Activated naive CD4-positive, alpha-beta T cell treated with anti-CD3 and anti-CD28 coated beads, Interleukin-2, amount 10 ng/mL, durations not matched to agents 7 days and 5 days (primary cell): ENCODE results near the gene IBTK.
"Not testable (repeated sequence)": the region's sequence is repeated elsewhere in the genome, so short reads cannot be mapped to it uniquely, and the experiment has no call there.

Source experiments
- CTCF ChIA-PET: fragments of 350-600 bp; sonication (Branson Sonifier 250); formaldehyde crosslinking; loops from one replicate; lab custom pipeline; 2021; ENCODE audit warnings: antibody characterized with exemption; lab: Charles Lee
- DNase-seq: peaks from one replicate; pipeline ENCODE4 v3.0.0-alpha.2; 2020
- H3K27ac Mint-ChIP-seq: one replicate; pipeline ENCODE4 v1.8.0; 2021; ENCODE audit warnings: mild to moderate bottlenecking, moderate library complexity, mixed read lengths
- H3K27me3 Mint-ChIP-seq: one replicate; pipeline ENCODE4 v1.8.0; 2021; ENCODE audit warnings: mild to moderate bottlenecking, mixed read lengths
- H3K36me3 Mint-ChIP-seq: one replicate; pipeline ENCODE4 v1.8.0; 2021; ENCODE audit warnings: mixed read lengths
- H3K4me1 Mint-ChIP-seq: one replicate; pipeline ENCODE4 v1.8.0; 2021; ENCODE audit warnings: mixed read lengths
- H3K4me3 Mint-ChIP-seq: one replicate; pipeline ENCODE4 v1.8.0; 2021; ENCODE audit warnings: mild to moderate bottlenecking, moderate library complexity, mixed read lengths
- H3K9me3 Mint-ChIP-seq: one replicate; pipeline ENCODE4 v1.8.0; 2021; ENCODE audit warnings: mixed read lengths

IBTK gene

DNA sequence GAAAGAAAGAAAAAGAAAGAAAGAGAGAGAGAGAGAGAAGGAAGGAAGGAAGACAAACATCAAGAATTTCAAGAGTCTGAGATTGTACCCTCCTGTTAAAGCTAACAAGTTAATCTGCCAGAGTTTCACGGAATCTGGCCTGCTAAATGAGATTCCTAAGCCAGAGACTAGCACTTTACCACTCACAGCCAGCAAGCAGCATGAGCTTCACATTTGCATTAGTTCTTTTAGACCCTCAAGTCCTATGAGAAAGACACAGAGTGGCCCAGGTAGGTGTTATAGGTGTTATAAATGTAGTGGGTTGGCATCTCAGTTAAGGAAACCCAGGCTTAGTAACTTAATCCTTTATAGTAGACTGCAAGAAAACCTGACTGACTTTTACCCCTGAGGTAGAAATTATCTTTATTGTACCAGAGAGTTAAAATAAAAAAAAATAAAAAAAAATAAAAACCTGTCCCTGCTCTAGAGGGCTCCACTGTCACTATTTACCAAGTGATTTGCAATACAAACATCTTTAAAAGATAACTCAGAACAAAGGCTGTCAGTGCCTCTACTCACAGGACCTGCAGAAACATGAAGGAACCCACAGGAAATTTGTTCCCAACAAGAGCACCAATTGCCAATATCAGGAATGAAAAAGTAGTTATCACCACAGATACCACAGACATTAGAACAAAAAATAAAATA lies 9.7 kb upstream of the IBTK start:
- Mint-ChIP-seq H3K9me3 (no peaks in the 10 kb centered on the region), H3K4me1 (no peaks in the 10 kb centered on the region), H3K27me3 (peaks cover 7% of the 10 kb centered on the region), H3K4me3 (no peak overlapping the region), H3K27ac (no peak overlapping the region), H3K36me3 (no peaks in the 10 kb centered on the region)
- DNase-seq, result no peak
- CTCF ChIA-PET, result interaction anchor here (1.5 kb wide), 1 partner anchor 795 kb away, joined by 4 read pairs; no protein-coding TSS in a partner anchor

DNA sequence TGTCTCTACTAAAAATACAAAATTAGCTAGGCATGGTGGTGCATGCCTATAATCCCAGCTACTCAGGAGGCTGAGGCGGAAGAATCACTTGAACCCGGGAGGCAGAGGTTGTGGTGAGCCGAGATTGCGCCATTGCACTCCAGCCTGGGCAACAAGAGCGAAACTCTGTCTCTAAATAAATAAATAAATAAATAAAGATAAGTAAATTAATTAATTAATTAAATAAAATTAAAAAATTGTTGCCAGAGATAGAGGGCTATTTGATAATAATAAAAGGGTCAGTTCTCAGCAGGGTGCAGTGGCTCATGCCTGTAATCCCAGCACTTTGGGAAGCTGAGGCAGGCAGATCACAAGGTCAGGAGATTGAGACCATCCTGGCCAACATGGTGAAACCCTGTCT lies 7.2 kb upstream of the IBTK start:
- not testable (repeated sequence) for H3K27ac Mint-ChIP-seq, H3K4me3 Mint-ChIP-seq, DNase-seq, H3K36me3 Mint-ChIP-seq, H3K9me3 Mint-ChIP-seq, H3K27me3 Mint-ChIP-seq, H3K4me1 Mint-ChIP-seq
- CTCF ChIA-PET, result interaction anchor here (0.7 kb wide), 1 partner anchor 1260 kb away, joined by 3 read pairs; no protein-coding TSS in a partner anchor

DNA sequence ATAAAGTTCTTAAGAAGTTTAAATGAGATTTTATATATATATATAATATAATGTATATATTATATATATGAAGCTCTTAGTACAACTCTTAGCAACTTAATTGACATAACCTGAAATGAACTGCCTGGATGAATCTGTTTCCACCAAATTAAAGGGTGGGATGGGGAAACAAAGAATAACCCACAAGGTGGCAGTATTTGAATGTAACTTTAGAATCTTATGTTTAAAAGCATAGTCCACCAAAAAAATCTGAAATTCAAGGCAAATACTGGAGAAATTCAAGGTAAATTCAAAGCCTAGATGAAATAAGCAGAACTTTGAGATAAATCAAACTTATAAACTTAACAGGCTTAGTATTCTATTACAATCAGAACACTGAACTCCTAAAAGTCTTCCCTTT lies 4.4 kb upstream of the IBTK start:
- Mint-ChIP-seq H3K4me1 (peaks cover 11% of the 10 kb centered on the region), H3K9me3 (no peaks in the 10 kb centered on the region), H3K27ac (no peak overlapping the region), H3K4me3 (no peak overlapping the region), H3K27me3 (peaks cover 7% of the 10 kb centered on the region), H3K36me3 (no peaks in the 10 kb centered on the region)
- CTCF ChIA-PET, result interaction anchor here (0.9 to 2.0 kb wide), 4 partner anchors 22 to 814 kb away, joined by 3 to 7 read pairs (median 3); partner anchors contain the start of gene UBE3D
- DNase-seq, result no peak

DNA sequence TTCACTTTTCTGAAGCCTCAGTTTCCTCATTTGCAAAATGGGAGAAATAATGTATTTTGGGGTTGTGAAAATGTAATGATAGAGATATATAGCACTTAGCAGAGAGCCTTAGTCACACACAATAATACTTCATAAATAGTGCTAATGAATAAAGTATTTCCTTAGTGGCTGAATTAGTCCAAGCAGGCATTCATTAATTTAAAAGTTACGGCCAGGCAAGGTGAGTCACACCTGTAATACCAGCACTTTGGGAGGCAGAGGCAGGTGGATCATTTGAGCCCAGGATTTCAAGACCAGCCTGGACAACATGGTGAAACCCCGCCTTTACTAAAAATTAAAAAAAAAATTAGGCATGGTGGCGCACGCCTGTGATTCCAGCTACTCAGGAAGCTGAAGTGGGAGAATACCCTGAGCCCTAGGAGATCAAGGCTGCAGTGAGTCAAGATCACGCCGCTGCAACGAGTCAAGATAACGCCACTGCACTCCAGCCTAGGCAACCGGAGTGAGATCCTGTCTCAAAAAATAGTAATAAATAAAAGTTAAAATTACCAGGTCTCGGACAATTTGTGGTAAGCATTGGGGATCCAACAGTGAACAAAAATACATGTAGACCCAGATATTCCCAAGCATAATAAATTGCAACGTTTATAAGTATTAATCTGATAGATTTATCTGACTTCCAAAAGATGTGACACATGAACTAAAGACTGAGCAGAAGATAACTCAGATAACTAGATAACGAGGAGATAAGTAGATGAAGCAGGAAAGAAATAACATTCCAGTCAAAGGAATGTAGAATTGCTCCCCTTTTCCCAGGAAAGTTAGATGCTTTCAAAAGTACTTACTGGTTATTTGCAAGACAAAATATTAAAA lies 2.1 kb upstream of the IBTK start:
- no peak overlapping the region for H3K27ac Mint-ChIP-seq
- peaks cover 31% of the 10 kb centered on the region for H3K4me1 Mint-ChIP-seq
- peaks cover 4% of the 10 kb centered on the region for H3K27me3 Mint-ChIP-seq
- CTCF ChIA-PET, result interaction anchor here (1.0 to 2.1 kb wide), 3 partner anchors 816 to 1265 kb away, joined by 3 to 13 read pairs (median 3); partner anchors contain the start of genes DOP1A and UBE3D
- H3K9me3 Mint-ChIP-seq, result no peaks in the 10 kb centered on the region
- no peak for DNase-seq
- H3K36me3 Mint-ChIP-seq, result peaks cover 8% of the 10 kb centered on the region
- no peak overlapping the region for H3K4me3 Mint-ChIP-seq

DNA sequence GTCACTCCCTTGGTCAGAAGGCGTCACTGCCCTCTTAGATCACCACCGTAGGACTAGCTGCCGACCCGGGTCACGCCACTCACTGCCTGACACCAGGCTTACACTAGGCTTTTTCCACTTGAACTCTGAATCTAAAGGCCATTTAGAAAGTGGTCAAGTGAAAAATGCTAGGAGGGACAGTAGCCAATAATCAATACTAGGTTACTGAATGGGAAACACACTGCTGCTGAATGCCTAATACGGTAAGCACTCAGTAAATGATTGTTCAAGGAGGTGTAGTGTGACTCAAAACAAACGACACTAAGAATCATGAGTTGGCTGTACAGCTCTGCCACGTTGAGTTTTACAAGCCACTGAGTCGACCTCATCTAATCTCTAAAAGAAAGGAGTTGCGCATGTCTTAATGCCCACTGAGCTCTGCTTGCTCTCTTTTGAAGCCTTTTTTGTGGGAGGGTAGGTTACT lies 760 bp upstream of the IBTK start:
- no peak for DNase-seq
- H3K36me3 Mint-ChIP-seq, result peaks cover 14% of the 10 kb centered on the region
- CTCF ChIA-PET, result interaction anchor here (0.8 to 2.1 kb wide), 3 partner anchors 810 to 819 kb away, joined by 3 to 13 read pairs (median 3); partner anchors contain the start of genes DOP1A and UBE3D
- H3K27ac Mint-ChIP-seq, result peak overlapping the region; percentile 90
- peaks cover 38% of the 10 kb centered on the region for H3K4me1 Mint-ChIP-seq
- H3K9me3 Mint-ChIP-seq, result no peaks in the 10 kb centered on the region
- peak overlapping the region; percentile 92 for H3K4me3 Mint-ChIP-seq
- peaks cover 4% of the 10 kb centered on the region for H3K27me3 Mint-ChIP-seq

DNA sequence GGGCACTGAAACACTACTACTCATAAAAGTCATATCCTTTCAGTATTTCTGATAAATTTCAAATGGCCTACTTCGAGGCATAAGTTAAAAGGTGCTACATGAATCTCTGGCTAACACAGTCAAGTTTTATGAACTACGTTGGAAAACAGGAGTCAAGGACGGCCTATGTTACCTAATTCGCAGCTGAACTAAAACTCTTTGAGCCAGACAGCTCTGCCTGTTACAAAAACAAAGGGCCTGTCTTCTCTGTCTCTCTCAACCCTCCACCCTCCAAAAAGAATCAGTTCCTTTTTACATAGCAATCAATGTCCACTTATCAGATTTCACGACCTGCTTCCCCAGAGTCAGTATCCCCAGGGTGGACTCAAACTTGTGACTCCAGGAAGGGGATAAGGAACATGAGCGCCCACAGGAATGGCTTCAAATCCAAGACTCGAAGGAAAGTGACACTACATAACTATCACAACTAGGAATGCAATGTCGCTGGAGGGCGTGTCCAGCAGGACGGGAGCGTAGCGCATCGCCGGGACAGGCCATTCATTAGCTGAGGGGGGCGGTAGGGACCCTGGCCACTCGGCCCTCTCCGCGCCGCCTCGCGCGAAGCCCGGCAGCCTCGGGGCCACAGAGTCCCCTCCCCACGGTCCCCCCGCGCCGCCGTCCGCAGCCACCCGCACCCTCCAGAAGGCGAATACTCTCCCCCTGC lies 591 bp downstream of the IBTK start:
- no peak for DNase-seq
- H3K36me3 Mint-ChIP-seq, result peaks cover 17% of the 10 kb centered on the region

DNA sequence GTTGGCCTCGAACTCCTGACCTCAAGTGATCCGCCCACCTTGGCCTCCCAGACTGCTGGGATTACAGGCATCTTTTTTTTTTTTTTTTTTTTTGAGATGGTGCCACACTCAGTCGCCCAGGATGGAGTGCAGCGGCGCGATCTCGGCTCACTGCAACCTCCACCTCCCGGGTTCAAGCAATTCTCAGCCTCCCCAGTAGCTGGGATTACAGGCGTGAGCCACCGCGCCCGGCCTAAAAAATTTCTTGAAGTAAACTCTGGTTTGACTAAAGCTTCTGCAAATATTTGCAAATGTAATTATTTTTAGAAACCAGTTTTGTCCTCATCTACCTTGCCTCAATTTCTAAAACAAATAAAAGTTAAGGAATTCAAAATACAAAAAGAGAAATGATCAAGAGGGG lies 1.2 kb downstream of the IBTK start:
- no peak for DNase-seq
- no peaks in the 10 kb centered on the region for H3K9me3 Mint-ChIP-seq
- CTCF ChIA-PET, result interaction anchor here (0.5 kb wide), 1 partner anchor 814 kb away, joined by 3 read pairs; no protein-coding TSS in a partner anchor
- H3K4me1 Mint-ChIP-seq, result peaks cover 44% of the 10 kb centered on the region
- H3K27ac Mint-ChIP-seq, result peak overlapping the region; percentile 90
- H3K27me3 Mint-ChIP-seq, result peaks cover 4% of the 10 kb centered on the region
- peak overlapping the region; percentile 92 for H3K4me3 Mint-ChIP-seq
- H3K36me3 Mint-ChIP-seq, result peaks cover 21% of the 10 kb centered on the region

More for the DNA sequence above, 591 bp downstream of the IBTK start:
- Mint-ChIP-seq H3K4me3 (peak overlapping the region; percentile 92), H3K4me1 (peaks cover 41% of the 10 kb centered on the region), H3K27me3 (peaks cover 4% of the 10 kb centered on the region), H3K9me3 (no peaks in the 10 kb centered on the region), H3K27ac (peak overlapping the region; percentile 90)
- CTCF ChIA-PET, result interaction anchor here (1.0 kb wide), 1 partner anchor 15 kb away, joined by 4 read pairs; no protein-coding TSS in a partner anchor

DNA sequence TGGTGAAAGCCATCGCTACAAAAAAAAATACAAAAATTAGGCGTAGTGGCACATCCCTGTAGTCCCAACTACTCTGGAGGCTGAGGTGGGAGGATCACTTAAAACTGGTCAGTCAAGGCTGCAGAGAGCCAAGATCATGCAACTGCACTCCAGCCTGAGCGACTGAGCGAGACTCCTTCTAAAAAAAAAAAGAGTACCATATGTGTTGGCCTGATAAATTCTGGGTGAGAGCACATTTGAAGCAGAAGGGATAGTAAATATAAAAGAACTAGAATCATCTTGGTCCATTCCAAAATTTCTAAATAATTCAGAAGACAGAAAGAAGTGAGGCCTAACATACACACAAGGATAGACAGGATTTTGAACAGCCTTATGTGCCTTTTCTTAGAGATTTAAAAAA lies 2.2 kb downstream of the IBTK start:
- Mint-ChIP-seq H3K27ac (no peak overlapping the region), H3K4me1 (peaks cover 48% of the 10 kb centered on the region), H3K36me3 (peaks cover 26% of the 10 kb centered on the region), H3K9me3 (no peaks in the 10 kb centered on the region), H3K27me3 (peaks cover 4% of the 10 kb centered on the region), H3K4me3 (no peak overlapping the region)
- DNase-seq, result no peak
- CTCF ChIA-PET, result no interaction called here

DNA sequence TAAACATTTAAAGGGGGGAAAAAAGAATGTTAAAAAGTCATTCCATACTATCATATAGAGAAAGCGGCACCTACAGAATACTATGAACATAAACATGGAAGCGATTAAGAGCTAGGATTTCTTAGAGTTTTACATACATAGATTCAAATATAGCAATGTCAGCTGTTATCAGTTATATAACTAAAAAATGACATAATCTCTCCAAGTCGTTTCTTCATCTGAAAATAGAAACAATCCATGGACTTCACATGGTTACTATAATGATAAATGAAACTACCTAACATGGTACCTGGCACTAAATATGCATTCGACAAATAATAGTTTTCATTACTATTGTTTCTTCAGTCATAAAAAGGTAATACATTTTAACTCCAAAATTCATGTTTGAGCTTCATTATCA lies 3.7 kb downstream of the IBTK start:
- Mint-ChIP-seq H3K27ac (no peak overlapping the region), H3K9me3 (no peaks in the 10 kb centered on the region), H3K4me3 (no peak overlapping the region), H3K36me3 (peaks cover 26% of the 10 kb centered on the region), H3K4me1 (peaks cover 48% of the 10 kb centered on the region), H3K27me3 (peaks cover 4% of the 10 kb centered on the region)
- DNase-seq, result no peak
- CTCF ChIA-PET, result no interaction called here

DNA sequence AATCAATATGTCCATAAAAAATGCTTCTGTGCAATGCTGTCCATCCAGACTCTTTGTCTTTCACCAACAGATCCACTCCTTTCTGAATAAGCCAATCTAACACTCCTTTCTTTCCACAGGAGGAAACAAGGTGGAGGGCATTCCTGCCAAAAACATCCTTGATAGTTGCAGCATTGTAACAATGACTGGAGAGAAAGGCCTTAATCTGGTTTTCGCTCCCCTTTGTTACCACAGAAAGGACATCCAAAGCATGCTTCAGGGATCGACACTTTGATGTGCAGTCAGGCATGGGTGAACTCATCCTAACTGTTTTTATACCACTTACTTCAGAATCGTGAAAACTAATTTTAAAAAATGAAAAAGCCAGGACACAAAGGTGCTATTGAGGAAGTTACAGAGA lies 7.4 kb downstream of the IBTK start:
- no peak for DNase-seq
- Mint-ChIP-seq H3K27me3 (no peaks in the 10 kb centered on the region), H3K36me3 (peaks cover 27% of the 10 kb centered on the region), H3K27ac (no peak overlapping the region), H3K4me3 (no peak overlapping the region), H3K4me1 (peaks cover 22% of the 10 kb centered on the region), H3K9me3 (no peaks in the 10 kb centered on the region)
- CTCF ChIA-PET, result interaction anchor here (0.6 kb wide), 1 partner anchor 51 kb away, joined by 3 read pairs; no protein-coding TSS in a partner anchor

DNA sequence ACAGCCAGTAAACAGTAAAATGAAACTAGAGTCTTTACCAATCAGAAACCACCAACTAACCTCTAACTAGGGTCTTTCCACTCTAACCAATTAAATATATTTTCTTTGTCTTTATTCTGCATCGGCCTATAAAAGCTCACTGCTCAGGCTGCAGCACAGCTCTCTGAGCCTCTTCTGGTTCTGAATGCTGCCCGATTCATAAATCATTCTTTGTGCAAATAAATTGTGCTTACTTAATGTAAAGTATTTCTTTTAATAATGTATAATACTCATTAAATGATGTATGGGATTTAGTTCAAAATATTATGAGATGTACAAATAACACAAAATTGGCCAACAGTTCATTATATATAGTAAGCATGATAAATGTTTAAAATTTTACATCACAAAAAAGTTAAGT lies 7.9 kb downstream of the IBTK start:
- no peaks in the 10 kb centered on the region for H3K27me3 Mint-ChIP-seq
- peaks cover 18% of the 10 kb centered on the region for H3K4me1 Mint-ChIP-seq
- no peaks in the 10 kb centered on the region for H3K9me3 Mint-ChIP-seq
- H3K27ac Mint-ChIP-seq, result no peak overlapping the region
- DNase-seq, result no peak
- peaks cover 24% of the 10 kb centered on the region for H3K36me3 Mint-ChIP-seq
- no peak overlapping the region for H3K4me3 Mint-ChIP-seq
- CTCF ChIA-PET, result no interaction called here

DNA sequence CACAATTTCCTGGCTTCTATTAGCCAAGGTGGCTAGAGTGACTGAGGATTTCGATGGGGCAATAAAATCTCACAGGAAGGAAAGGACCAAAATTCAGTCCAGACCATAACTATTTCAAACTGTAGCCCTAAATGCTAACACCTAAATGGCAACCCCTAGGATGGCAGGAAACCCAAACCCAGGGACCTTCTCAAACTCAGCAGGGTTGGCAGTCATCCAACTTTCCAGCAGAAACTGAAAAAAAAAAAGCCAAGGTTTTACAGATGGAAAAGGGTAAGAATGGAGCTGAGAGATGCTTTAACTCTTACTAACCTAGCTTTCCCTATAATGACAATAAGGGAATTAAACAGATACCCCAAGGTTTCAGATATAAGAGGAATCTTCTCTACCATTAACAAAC lies 10.5 kb downstream of the IBTK start:
- CTCF ChIA-PET, result no interaction called here
- Mint-ChIP-seq H3K27me3 (no peaks in the 10 kb centered on the region), H3K27ac (no peak overlapping the region), H3K36me3 (peaks cover 24% of the 10 kb centered on the region), H3K4me3 (no peak overlapping the region), H3K9me3 (no peaks in the 10 kb centered on the region), H3K4me1 (peaks cover 7% of the 10 kb centered on the region)
- no peak for DNase-seq

DNA sequence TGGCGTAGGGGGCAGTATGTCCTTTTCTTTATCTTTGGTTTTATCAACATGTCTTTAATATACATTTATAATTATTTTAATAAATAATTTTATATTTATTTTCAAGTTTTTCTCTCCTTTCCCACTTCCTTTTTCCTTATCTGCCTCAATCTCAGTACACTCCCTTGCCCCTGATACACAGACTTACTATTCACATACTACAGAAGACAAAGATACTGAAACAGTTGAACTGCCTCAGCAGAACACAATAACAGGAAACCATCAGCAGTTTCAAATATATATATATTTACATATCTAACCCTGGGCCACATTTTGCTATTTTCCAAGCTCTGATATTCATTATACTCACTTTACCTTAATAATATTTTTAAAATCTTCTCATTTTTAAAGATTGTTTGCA lies 19.8 kb downstream of the IBTK start:
- CTCF ChIA-PET, result no interaction called here
- peaks cover 45% of the 10 kb centered on the region for H3K36me3 Mint-ChIP-seq
- H3K4me1 Mint-ChIP-seq, result peaks cover 19% of the 10 kb centered on the region

DNA sequence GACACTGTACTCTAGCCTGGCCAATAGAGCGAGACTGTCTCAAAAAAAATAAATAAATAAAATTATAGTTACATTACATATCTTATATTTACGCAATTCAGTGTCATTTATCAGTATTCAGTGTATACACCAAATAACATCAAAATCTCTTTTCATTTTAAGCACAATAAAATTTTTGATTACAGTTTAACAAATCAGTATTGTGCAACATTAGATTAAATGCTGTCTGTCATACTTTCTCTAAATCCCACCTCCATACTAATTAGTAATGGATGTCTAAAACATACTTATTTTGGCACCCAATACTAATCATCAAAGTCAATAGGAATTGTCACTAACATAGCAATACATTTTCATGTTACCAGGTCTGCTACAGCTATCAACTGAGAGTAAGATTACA lies 27.4 kb downstream of the IBTK start:
- Mint-ChIP-seq H3K4me1 (no peaks in the 10 kb centered on the region), H3K36me3 (peaks cover 35% of the 10 kb centered on the region), H3K4me3 (no peak overlapping the region), H3K9me3 (no peaks in the 10 kb centered on the region), H3K27ac (no peak overlapping the region), H3K27me3 (no peaks in the 10 kb centered on the region)
- CTCF ChIA-PET, result no interaction called here
- DNase-seq, result no peak

More for the DNA sequence above, 19.8 kb downstream of the IBTK start:
- H3K27ac Mint-ChIP-seq, result peak overlapping the region; percentile 66
- no peak overlapping the region for H3K4me3 Mint-ChIP-seq
- DNase-seq, result no peak
- H3K9me3 Mint-ChIP-seq, result no peaks in the 10 kb centered on the region
- no peaks in the 10 kb centered on the region for H3K27me3 Mint-ChIP-seq
